GM13976 (cell line): Measurements from ENCODE around the gene PITPNM2.
A peak's percentile ranks its signal among the peaks of the same experiment; 100 is the strongest.

Experiments used
- DNase-seq: peaks from one replicate; pipeline ENCODE4 v3.0.0; 2012; ENCODE audit warnings: low spot score
- in situ Hi-C: fragments of 300-500 bp; cut with MboI; formaldehyde crosslinking; loops from one replicate; pipeline ENCODE4 v1.12.0; 2022; ENCODE audit warnings: low sequenced_read_pairs, mixed read lengths, inconsistent platforms; ENCODE audit not compliant: unreplicated experiment
- TF ChIP-seq, protein P1 (sequence below): IDR thresholded peaks from 2 replicates; pipeline ENCODE4 v1.5.1; 2012; ENCODE audit warnings: borderline replicate concordance, mild to moderate bottlenecking; ENCODE audit not compliant: insufficient read depth; ENCODE audit errors: extremely low read depth, missing control alignments, control extremely low read depth

The PITPNM2 gene

DNA sequence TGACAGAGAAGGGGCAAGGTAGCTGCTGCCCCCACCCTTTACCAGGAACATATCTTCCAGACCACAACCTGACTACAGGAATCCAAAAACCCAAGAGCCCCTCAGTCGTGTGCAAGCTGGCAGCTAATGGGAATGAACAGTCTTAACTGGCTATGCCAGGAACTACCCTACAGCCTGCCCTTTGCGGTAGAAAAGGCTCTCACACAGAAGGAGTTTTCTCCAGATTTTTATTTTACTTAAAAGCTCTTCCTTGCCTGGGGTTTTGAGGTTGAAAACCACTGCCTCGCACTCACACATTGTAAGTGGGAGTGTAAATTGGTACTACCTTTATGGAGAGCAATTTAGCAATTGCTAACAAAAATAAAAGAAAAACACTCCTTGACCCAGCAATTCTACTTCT, 28.3 kb downstream of the PITPNM2 start:
- TF ChIP-seq, protein P1, sequence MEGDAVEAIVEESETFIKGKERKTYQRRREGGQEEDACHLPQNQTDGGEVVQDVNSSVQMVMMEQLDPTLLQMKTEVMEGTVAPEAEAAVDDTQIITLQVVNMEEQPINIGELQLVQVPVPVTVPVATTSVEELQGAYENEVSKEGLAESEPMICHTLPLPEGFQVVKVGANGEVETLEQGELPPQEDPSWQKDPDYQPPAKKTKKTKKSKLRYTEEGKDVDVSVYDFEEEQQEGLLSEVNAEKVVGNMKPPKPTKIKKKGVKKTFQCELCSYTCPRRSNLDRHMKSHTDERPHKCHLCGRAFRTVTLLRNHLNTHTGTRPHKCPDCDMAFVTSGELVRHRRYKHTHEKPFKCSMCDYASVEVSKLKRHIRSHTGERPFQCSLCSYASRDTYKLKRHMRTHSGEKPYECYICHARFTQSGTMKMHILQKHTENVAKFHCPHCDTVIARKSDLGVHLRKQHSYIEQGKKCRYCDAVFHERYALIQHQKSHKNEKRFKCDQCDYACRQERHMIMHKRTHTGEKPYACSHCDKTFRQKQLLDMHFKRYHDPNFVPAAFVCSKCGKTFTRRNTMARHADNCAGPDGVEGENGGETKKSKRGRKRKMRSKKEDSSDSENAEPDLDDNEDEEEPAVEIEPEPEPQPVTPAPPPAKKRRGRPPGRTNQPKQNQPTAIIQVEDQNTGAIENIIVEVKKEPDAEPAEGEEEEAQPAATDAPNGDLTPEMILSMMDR, result no peak
- in situ Hi-C loops, result no loop called here
- no peak for DNase-seq

DNA sequence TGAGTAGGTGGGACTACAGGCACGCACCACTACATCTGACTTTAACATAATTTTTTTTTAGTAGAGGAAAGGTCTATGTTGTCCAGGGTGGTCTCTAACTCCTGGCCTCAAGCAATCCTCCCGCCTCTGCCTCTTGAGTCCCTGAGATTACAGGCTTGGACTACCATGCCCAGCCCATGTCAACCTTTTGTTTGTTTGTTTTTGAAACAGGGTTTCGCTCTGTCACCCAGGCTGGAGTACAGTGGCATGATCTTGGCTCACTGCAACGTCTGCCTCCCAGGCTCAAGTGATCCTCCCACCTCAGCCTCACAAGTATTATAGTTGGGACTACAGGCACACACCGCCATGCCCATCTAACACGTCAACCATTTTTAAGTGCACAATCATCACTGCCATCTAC, 29.2 kb downstream of the PITPNM2 start:
- in situ Hi-C loops, result no loop called here
- no peak for DNase-seq
- TF ChIP-seq, protein P1, result no peak

DNA sequence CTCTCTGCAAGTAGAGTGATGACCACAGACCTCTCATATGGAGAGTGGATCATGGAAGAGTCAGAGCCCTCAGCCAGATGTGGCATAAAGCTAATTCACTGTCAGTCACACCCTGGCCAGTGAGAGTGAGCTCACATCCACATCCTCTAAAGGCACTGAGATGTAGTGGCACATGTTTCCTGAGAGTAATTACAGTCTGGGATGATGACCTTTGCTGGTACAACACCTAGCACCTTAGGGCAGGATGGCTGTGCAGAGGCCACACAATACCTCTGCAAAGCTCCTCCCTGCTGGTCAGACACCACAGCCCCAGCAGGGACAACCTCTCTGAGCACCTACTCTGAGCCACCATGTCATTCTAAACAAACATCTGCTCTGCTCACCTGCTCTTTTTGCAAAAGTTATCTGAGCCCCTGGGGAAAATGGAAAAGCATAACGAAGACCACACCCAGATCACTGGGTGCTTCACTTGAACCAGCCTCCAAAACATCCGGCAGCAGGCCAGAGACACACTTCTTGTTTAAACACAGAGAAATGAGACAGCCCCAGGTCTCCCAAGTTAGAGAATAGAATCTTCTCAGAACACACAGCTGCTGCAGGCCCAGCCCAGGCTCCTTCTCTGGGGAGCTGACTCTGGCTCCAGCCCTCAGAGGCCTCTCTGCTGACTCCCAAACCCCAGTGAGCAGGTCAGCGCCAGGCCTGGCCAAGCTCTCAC, 30.3 kb downstream of the PITPNM2 start:
- TF ChIP-seq, protein P1, result no peak
- no peak for DNase-seq
- in situ Hi-C loops, result no loop called here

DNA sequence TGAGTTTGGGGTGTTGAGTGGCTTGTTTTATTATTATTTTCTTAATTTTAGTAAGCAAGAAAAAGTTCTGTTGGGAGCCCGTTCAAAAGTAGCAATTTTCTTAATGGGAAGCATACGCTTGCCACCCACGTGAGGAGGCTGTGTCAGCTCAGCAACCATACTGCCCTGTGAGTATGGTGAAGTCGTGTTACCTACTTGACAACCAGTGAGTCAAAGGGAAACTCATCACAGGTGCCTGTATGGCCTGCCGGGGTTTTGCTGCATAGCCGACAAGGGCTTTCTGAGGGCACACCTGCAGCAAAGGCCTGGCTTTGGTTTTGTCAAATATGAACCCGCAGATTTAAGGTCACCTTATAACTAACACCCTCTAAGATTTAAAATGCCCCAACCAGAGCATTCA, 31.1 kb downstream of the PITPNM2 start:
- DNase-seq, result peak; percentile 83
- TF ChIP-seq, protein P1, result no peak
- in situ Hi-C loops, result no loop called here

DNA sequence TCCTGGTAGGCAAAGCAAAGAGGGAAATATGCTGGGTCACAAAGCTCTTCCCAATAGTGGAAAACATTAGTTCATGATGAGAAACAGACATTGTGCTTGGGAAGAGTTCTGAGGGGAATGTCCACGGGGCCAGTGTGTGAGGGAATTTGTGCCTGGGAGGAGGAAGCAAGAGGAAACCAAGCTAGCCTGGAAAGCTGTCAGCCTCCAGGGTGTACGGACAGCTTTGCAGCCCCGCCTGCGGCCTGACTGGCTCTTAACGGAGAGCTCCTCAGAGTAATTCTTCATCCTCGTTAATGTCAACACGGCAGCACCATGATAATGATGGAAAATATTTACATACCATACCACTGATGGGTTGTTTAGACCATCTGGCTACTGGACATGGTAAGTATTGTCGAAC, 32.4 kb downstream of the PITPNM2 start:
- DNase-seq, result no peak
- TF ChIP-seq, protein P1, result no peak
- in situ Hi-C loops, result no loop called here

DNA sequence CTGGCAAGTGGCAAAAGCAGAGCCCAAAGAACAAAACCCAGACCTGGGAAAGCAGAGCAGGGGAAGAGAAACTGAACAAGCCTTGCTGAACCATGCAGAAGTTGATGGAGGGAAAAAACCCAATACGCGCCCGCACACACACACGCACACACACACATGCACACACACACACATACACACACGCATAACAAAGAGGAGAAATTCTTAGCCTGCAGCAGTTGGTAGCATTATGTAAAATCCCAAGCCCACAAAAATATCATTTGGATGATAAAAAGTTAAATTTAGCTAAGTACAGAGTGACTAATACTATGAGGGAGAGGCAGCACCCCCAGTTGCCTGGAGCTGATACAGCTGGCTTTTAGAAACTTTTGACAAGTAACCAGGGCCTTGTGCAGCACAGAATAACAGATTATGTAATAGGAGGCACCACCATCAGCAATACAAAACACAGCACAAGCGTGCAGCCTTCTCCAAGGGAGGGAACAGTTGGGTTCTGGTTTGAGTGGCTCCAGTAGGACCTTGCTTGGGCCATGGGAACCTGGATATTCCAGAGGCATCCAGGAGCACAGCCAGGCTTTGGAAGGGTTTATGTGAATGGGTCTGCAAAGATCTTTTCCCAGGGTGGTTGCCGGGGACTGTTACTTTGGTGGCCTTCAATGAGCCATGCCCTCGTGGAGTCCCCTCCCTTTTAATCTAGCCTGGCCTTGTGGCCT, 35.3 kb downstream of the PITPNM2 start:
- DNase-seq, result no peak
- TF ChIP-seq, protein P1, result no peak
- in situ Hi-C loops, result no loop called here
